GM18519 (cell line): Measurements from ENCODE around the gene NT5DC4.
A peak's percentile ranks its signal among the peaks of the same experiment; 100 is the strongest.

Experiments used
- ATAC-seq: cut with Tn5 transposase; IDR thresholded peaks from one replicate; pipeline ENCODE4 v1.9.1; 2021; ENCODE audit warnings: mild to moderate bottlenecking, moderate library complexity; ENCODE audit not compliant: unreplicated experiment, low FRiP score

The NT5DC4 gene

DNA sequence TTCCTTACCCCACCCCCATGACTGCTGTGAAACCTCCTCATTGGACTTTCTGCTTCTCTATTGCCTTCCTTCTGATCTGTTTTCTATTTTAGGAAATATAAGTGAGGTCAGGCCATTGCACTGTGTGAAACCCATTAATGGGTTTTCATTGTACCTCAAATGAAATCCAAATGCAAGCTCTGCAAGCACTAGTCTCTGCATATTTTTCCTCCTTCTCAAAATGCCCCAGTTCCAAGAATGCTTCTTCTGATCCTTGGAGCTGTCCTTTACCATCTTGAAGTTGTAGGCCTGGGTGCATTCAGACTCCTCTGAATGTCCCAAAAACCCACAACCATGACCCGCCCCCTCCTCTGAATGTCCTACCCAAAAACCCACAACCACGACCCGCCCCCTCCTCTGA is 55.3 kb downstream of the NT5DC4 start:
- ATAC-seq, result no peak

DNA sequence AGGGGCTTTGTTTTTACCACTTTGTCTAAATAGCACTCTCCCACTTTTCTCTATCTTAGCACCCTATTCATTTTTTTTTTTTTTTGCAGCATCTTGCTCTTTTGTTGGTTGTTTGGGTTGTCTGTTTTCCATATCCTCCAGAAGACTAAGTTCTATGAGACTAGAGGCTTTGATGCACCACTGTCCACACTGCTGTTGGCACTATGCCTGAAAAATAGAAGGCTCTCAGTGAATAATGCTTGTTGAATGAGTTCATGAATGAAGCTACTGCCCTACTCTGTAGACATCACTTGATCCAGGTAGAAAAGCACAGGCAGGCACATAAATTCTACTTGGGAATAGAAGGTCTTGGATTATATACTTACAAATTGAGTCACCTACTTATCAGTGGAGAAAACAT is 56.2 kb downstream of the NT5DC4 start:
- no peak for ATAC-seq

DNA sequence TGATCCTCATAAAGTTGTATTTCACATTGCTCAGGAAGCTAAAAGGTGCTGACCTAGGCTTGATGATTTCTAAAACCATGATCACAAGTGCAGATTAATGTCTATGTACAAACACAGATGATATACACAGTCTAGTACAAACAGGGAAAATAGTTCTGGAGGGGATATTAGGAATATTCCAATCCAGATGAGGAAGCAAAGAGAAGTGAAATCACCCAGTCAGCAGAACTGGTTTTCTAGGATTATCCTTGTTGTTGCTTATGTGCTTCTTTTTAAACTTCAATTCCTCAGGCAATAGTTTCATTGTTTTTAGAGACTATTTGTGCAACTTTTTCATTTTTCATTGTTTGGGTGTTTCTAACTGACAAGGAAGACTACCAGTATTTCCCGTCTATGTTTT is 58.8 kb downstream of the NT5DC4 start:
- no peak for ATAC-seq

DNA sequence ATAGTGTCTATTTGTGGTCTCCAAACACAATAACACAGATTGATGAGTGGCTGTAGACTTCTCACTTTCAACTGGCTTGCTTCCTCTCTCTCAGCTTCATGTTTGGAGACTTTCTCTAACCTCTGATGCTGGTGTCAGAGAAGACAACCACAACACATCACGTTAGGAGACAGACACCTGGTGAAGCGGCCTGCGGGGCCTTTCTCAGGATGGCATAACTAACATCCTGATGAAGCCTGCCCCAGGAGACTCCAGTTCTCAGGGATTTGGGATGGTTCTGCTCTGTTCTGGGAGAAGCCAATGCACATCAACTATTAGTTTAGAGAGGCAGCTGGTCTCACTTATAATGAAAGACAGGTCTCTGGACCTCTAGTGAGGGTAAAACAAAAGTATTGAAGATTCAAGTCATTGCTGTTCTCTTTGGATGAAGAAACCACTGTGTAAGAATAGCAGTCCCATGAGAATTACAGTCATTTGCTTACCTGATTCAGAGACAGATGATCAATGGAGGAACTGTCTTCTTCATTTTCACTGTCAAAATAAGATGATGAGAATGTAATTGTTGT is 61.5 kb downstream of the NT5DC4 start:
- ATAC-seq, result peak; percentile 72

DNA sequence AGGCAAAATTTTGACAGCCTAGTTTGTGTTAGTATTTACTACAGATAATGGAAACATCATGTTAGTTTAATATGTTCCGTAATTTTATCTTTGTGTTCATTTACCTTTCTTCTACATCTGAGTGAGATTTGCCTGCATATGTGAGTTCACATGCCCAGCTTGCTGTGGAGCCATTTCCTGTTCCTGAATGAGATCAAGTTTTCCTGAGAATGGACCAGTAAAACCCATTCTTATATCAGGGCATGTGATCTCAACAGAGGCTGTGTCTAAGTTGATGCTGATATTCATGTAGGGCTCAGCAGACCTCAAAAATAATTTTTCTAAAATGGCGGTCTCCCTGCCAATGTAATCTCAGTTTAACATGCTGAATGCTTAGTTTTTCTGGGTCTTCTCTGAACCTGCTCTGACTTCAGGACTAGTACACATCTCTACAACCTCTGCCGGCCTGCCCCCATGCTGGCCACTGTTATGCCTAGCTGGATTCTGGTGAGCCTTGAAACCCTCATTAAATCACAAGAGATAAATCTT is 62.4 kb downstream of the NT5DC4 start:
- no peak for ATAC-seq

DNA sequence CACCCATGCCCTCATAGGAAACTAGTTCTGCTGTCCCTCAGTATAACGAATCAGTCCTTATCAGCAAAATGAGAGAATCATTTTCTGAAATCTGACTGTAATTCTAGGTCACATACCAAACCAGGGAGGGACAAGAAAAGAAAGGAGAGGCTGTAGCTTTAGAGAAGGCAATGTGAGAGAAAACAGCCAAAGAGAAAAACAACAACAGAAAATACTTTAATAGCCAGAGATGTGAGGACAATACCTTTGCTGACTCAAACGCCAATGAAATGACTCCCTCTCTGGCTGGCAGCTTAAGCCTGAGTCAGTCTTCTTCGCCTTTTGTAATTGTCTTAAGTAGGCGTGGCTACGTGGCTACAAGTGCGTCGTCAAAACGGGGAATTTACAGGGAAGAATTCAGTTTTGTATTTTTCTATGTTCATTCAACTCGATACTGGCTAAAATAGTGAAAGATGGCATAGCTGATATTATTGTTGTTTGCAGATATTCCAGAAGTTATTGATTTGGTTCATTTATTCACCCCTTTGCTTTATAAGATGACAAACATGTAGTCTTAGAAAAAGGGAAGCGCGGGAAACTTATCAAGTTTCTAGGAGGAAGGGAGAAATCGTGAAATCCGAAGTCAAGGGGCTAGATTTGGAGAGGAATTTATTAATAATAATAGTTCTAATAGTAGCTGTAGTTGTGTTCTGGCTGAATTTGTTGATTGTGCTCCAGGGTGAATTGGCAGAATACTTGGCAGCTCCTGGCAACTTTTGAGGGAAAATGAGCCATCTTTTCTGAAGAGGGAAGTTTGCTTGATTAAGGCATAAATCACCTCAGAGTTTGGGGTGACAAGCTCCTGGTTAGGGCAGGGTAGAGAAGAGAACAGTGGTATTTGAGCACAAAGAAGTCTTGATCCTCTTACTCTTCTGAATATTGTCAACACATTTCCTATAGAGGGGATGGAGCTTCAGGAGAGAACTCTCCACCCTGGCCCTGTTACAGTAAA is 63.7 kb downstream of the NT5DC4 start, which contains the start of gene IL1A:
IL1A (minus strand) TSS at position 295 of the 991 bp plus-strand sequence. CDS start 723 bp downstream, outside the sequence.
- no peak for ATAC-seq

DNA sequence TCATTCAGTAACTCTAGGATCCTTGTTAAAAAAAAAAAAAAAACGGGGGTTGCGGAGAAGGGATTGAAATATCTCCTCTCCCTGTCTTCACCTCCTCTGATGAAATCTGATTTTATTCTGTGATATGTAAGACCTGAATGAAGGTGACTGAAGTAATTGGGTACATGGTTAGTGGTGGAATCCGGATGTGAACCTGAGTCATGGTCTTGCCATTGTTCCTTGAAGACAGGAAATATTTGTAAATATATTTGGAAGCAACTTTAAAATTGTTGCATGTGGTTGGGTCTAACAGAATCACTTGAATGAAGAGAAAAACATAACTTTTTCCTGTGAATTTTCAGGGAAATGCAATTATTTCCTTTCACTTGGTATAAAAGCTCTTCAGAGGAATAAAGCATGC is 66.5 kb downstream of the NT5DC4 start:
- ATAC-seq, result no peak

DNA sequence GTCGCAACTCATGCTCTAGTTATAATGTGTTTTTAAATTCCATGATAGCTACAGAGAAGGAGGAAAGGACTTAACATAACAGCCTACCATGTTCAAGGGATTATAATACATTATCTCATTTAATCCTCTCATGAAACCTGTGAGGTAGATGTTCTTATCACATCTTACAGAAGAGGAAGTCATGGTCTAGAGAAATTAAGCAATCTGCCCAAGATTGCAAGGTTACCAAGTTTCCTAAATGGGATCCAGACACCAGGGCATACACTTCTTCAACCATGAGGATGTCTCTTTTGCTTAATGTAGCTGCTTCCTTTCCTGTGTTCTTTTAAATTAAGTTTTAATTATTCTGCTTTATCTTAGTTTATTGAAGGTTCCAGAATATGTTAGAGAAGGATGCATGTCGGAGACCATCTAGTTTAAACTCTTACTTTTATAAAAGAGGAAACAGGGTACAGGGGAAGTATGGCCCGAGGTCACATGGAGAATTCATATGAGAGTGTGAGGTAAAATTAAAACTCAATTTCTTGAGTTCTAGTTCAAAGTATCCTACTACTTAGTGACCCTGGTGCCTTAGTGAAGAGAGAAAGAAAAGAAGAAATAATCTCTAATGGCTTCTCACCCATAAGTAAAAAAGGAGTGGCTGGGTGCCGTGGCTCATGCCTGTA is 67.0 kb downstream of the NT5DC4 start:
- no peak for ATAC-seq

DNA sequence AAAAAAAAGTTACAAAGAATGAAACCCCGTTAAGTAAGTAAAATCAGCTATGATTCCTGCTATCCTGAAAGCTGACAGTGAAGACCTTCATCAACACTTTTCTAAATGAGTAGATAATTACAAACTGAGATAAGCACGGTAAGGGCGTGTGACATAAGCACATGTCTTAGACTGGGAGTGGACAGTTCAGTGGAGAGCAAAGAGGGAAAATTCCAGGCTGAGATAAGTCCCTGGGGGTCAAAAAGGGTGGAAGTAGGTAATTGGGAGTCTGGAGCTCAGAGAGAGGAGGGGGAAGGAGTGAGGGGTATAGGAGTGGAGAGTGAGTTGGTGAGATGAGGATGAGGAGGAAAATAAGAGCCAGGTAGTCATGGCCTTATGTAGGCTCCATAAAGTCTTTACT is 67.8 kb downstream of the NT5DC4 start:
- no peak for ATAC-seq
